ENCODE data around the gene CHD9. TPM values are rescaled to one million over a fixed set of nuclear protein-coding genes. Genes with fewer than 3 reads are reported as not detected.

CHD9 gene
- total RNA-seq, 6 experiments from 2014 or later: 19.8 to 44.3 (median 30.2) TPM

GRCh38 chr16:53040788-53041187 is 14.0 kb upstream of the CHD9 start:
- ATAC-seq: no peak
- Histone ChIP-seq H3K36me3 (no peaks in the 10 kb centered on the region), H3K9me3 (no peaks in the 10 kb centered on the region), H3K27me3 (no peaks in the 10 kb centered on the region), H3K4me3 (no peak overlapping the region), H3K27ac (no peak overlapping the region), H3K4me1 (peaks cover 0 to 5% (median 0%) of the 10 kb centered on the region in 4 donors)
- WGBS (ENCODE audit: insufficient coverage, low coverage, low lambda C conversion rate, missing lambda C conversion rate): 89% methylated on average over 1 of the region's 1 CpG
- intact Hi-C loops (cut with DNase I): no loop called here
- no peak for TF ChIP-seq CTCF (IDR thresholded peaks at IDR 0.05)
- no peak for TF ChIP-seq POLR2A (IDR thresholded peaks at IDR 0.05)
- DNase-seq: no peak

- H3K4me3 ChIP-seq: no peak overlapping the region
These were observed 13.3 kb upstream of the CHD9 start for GRCh38 chr16:53041320-53042051.

DNA sequence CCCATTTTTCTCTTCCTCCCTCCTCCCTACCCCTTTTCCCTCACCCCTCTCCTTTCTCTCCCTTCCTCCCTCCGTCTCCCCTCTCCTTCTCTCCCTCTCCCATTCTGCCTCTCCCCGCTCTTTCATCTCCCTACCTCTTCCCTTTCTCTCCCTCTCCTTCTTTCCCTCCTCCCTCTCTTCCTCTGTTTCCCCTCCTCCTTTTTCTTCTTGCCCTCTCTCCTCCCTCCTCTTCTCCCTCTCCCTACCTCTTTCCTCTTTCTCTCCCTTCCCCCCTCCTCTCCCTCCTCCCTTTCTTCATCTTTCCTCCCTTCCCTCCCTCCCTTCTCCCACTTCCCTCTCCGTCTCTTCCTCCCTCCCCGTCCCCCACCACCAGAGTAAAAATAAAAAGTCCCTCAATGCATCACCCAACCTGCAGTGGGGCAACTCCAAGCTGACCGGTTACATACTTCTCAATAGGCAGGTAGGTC is 12.5 kb upstream of the CHD9 start:
- Histone ChIP-seq H3K9me3 (no peaks in the 10 kb centered on the region), H3K36me3 (no peaks in the 10 kb centered on the region), H3K4me3 (no peak overlapping the region), H3K27ac (no peak overlapping the region), H3K4me1 (peaks cover 0 to 5% (median 0%) of the 10 kb centered on the region in 4 donors), H3K27me3 (no peaks in the 10 kb centered on the region)
- WGBS (ENCODE audit: insufficient coverage, low coverage, low lambda C conversion rate, missing lambda C conversion rate): 60% methylated on average over 5 of the region's 5 CpGs
- intact Hi-C loops (cut with DNase I): no loop called here
- ATAC-seq (no peak), DNase-seq (no peak)
- TF ChIP-seq CTCF (IDR thresholded peaks at IDR 0.05): no peak

More at GRCh38 chr16:53041320-53042051, 13.3 kb upstream of the CHD9 start:
- Histone ChIP-seq H3K36me3 (no peaks in the 10 kb centered on the region), H3K27ac (no peak overlapping the region), H3K4me1 (peaks cover 0 to 5% (median 0%) of the 10 kb centered on the region in 4 donors), H3K9me3 (no peaks in the 10 kb centered on the region), H3K27me3 (no peaks in the 10 kb centered on the region)
- 54% methylated on average over 4 of the region's 4 CpGs for WGBS (ENCODE audit: insufficient coverage, low coverage, low lambda C conversion rate, missing lambda C conversion rate)
- ATAC-seq (peak in 3 of 4 donors; percentile 28 to 42 (median 28)), DNase-seq (no peak)
- no peak for TF ChIP-seq CTCF (IDR thresholded peaks at IDR 0.05)
- no peak for TF ChIP-seq POLR2A (IDR thresholded peaks at IDR 0.05)
- intact Hi-C loops (cut with DNase I): no loop called here

GRCh38 chr16:53043428-53043831 is 11.4 kb upstream of the CHD9 start:
- no peak for TF ChIP-seq POLR2A (IDR thresholded peaks at IDR 0.05)
- no peak for TF ChIP-seq CTCF (IDR thresholded peaks at IDR 0.05)
- peaks cover 0 to 5% (median 2%) of the 10 kb centered on the region in 4 donors for H3K4me1 ChIP-seq
- DNase-seq (no peak), ATAC-seq (no peak)
- H3K27me3 ChIP-seq: no peaks in the 10 kb centered on the region
- 89% methylated on average over 2 of the region's 5 CpGs for WGBS (ENCODE audit: insufficient coverage, low coverage, low lambda C conversion rate, missing lambda C conversion rate)
- H3K36me3 ChIP-seq: no peaks in the 10 kb centered on the region
- no peaks in the 10 kb centered on the region for H3K9me3 ChIP-seq
- intact Hi-C loops (cut with DNase I): no loop called here
- no peak overlapping the region for H3K27ac ChIP-seq
- H3K4me3 ChIP-seq: no peak overlapping the region
